ENCODE measurements around the gene PIANP.

GRCh38 chr12:6652391-6652790, 48.2 kb downstream of the PIANP start:
- no peak for TF ChIP-seq CTCF (conservative IDR thresholded peaks at IDR 0.05)
- no peak for TF ChIP-seq EZH2 (IDR thresholded peaks at IDR 0.05; ENCODE audit: low read depth)
